H1 (cell line): Measurements from ENCODE around the gene VCY1B. TPM values are rescaled to one million over a fixed set of nuclear protein-coding genes. Genes with fewer than 3 reads are reported as not detected.
"Not testable (repeated sequence)": the region's sequence is repeated elsewhere in the genome, so short reads cannot be mapped to it uniquely, and the experiment has no call there.

Experiments
- CTCF ChIA-PET: fragments of 300-600 bp; sonication (Branson Sonifier 250); formaldehyde crosslinking; loops from one replicate; lab custom pipeline; 2021; ENCODE audit not compliant: partially characterized antibody; lab: Charles Lee
- POLR2A ChIA-PET: fragments of 300-600 bp; sonication (Branson Sonifier 250); formaldehyde crosslinking; loops from one replicate; lab custom pipeline; 2021; ENCODE audit warnings: inconsistent platforms; ENCODE audit not compliant: partially characterized antibody; lab: Charles Lee
- DNase-seq, 2 experiments: peaks; one replicate each; pipeline versions ENCODE4 v3.0.0 to v3.0.0-alpha.2; 2010 to 2022; ENCODE audit warnings: low spot score in 2 of 2, low read depth in 1 of 2, mixed read lengths in 1 of 2
- FAIRE-seq: peaks from 2 replicates; lab custom pipeline; 2011; peaks lifted over from hg19 to GRCh38; lab: Jason Lieb, UNC
- H2AFZ ChIP-seq: 2 replicates; pipeline ENCODE4 v1.8.1; 2012; ENCODE audit warnings: low read length, inconsistent platforms
- H2AK5ac ChIP-seq: 2 replicates; pipeline ENCODE4 v1.6.1; 2013; ENCODE audit warnings: low read depth, low read length
- H2BK120ac ChIP-seq: replicated peaks from 2 replicates; pipeline ENCODE3; 2013; ENCODE audit warnings: low read depth, low read length, inconsistent platforms
- H2BK12ac ChIP-seq: 2 replicates; pipeline ENCODE4 v1.6.1; 2013; ENCODE audit warnings: low read depth, low read length
- H2BK15ac ChIP-seq: 2 replicates; pipeline ENCODE4 v1.6.1; 2013; ENCODE audit warnings: low read length
- H2BK20ac ChIP-seq: 2 replicates; pipeline ENCODE4 v1.6.1; 2013; ENCODE audit warnings: low read length
- H2BK5ac ChIP-seq: 2 replicates; pipeline ENCODE4 v1.6.1; 2013; ENCODE audit warnings: low read depth, low read length
- H3K14ac ChIP-seq: 2 replicates; pipeline ENCODE4 v1.6.1; 2013; ENCODE audit warnings: inconsistent platforms; ENCODE audit not compliant: insufficient read length
- H3K18ac ChIP-seq: 2 replicates; pipeline ENCODE4 v1.6.1; 2013; ENCODE audit warnings: low read length; ENCODE audit errors: extremely low read depth
- H3K23ac ChIP-seq: 2 replicates; pipeline ENCODE4 v1.6.1; 2013; ENCODE audit warnings: inconsistent platforms; ENCODE audit not compliant: insufficient read length
- H3K23me2 ChIP-seq: 2 replicates; pipeline ENCODE4 v1.6.1; 2013; ENCODE audit warnings: low read depth, low read length
- H3K27ac ChIP-seq: 2 replicates; pipeline ENCODE4 v1.6.1; 2011; ENCODE audit warnings: low read depth, low read length, inconsistent platforms
- H3K27me3 ChIP-seq, 4 experiments: replicated peaks in 1 of 4; 1 replicate in 1 of 4; 2 replicates in 3 of 4; pipeline versions ENCODE4 v1.6.1 to v1.8.1; 2011 to 2013; ENCODE audit warnings: low read length in 3 of 4, mild to moderate bottlenecking in 3 of 4, inconsistent platforms in 2 of 4, mixed read lengths in 2 of 4, moderate library complexity in 1 of 4; ENCODE audit not compliant: control insufficient read depth in 3 of 4, insufficient read depth in 3 of 4; ENCODE audit errors: extremely low read depth in 1 of 4
- H3K36me3 ChIP-seq, 4 experiments: 2 replicates each; pipeline versions ENCODE4 v1.6.1 to v1.8.1; 2011 to 2013; ENCODE audit warnings: mild to moderate bottlenecking in 4 of 4, low read length in 3 of 4, moderate library complexity in 2 of 4, control low read depth in 1 of 4, inconsistent platforms in 1 of 4; ENCODE audit not compliant: insufficient read depth in 4 of 4, control insufficient read depth in 2 of 4
- H3K4ac ChIP-seq: replicated peaks from 2 replicates; pipeline ENCODE3; 2013; ENCODE audit warnings: low read length, low read depth, mixed read lengths, inconsistent platforms; ENCODE audit not compliant: insufficient read length
- H3K4me1 ChIP-seq, 4 experiments: replicated peaks in 1 of 4; 1 replicate in 1 of 4; 2 replicates in 3 of 4; pipeline versions ENCODE4 v1.6.1 to v1.8.1; 2011 to 2013; ENCODE audit warnings: low read length in 3 of 4, inconsistent platforms in 2 of 4, mixed read lengths in 1 of 4; ENCODE audit not compliant: insufficient read depth in 4 of 4, control insufficient read depth in 3 of 4
- H3K4me2 ChIP-seq, 2 experiments: 2 replicates each; pipeline versions ENCODE4 v1.6.1 to v1.8.1; 2011 to 2013; ENCODE audit warnings: low read depth in 2 of 2, low read length in 2 of 2, control low read depth in 1 of 2, inconsistent platforms in 1 of 2, mild to moderate bottlenecking in 1 of 2; ENCODE audit not compliant: insufficient read depth in 1 of 2
- H3K4me3 ChIP-seq, 4 experiments: fragments of 200-600, 300-600 bp in 1 of 4; sonication (generic), shearing (Covaris generic), sonication (Bioruptor Twin) in 1 of 4; 2 replicates each; pipeline versions ENCODE4 v1.5.1 to v1.8.1; 2011 to 2016; ENCODE audit warnings: low read length in 4 of 4, low read depth in 3 of 4, control low read depth in 2 of 4, inconsistent platforms in 2 of 4, mild to moderate bottlenecking in 2 of 4, mixed read lengths in 1 of 4, moderate library complexity in 1 of 4; ENCODE audit not compliant: insufficient read depth in 2 of 4; ENCODE audit errors: extremely low read depth in 1 of 4
- H3K56ac ChIP-seq: replicated peaks from 2 replicates; pipeline ENCODE3; 2013; ENCODE audit warnings: low read depth, mild to moderate bottlenecking, mixed read lengths, low read length, inconsistent platforms; ENCODE audit not compliant: insufficient read length
- H3K79me1 ChIP-seq: 2 replicates; pipeline ENCODE4 v1.6.1; 2013; ENCODE audit warnings: low read depth, low read length, control low read depth
- H3K79me2 ChIP-seq, 2 experiments: 2 replicates each; pipeline versions ENCODE4 v1.6.1 to v1.8.1; 2012 to 2013; ENCODE audit warnings: low read length in 2 of 2, mild to moderate bottlenecking in 2 of 2, inconsistent platforms in 1 of 2; ENCODE audit not compliant: insufficient read depth in 2 of 2, control insufficient read depth in 1 of 2
- H3K9ac ChIP-seq, 4 experiments: replicated peaks in 1 of 4; 1 replicate in 1 of 4; 2 replicates in 3 of 4; pipeline versions ENCODE4 v1.6.1 to v1.8.1; 2011 to 2013; ENCODE audit warnings: low read depth in 3 of 4, low read length in 3 of 4, control low read depth in 2 of 4, mild to moderate bottlenecking in 2 of 4, moderate library complexity in 2 of 4, inconsistent platforms in 1 of 4; ENCODE audit errors: extremely low read depth in 1 of 4
- H3K9me3 ChIP-seq, 2 experiments: 2 replicates each; pipeline versions ENCODE4 v1.6.1 to v1.8.1; 2012 to 2013; ENCODE audit warnings: mild to moderate bottlenecking in 2 of 2, moderate library complexity in 2 of 2, control low read depth in 1 of 2, inconsistent platforms in 1 of 2, low read depth in 1 of 2, low read length in 1 of 2, mixed read lengths in 1 of 2; ENCODE audit not compliant: insufficient read depth in 2 of 2
- H4K20me1 ChIP-seq, 2 experiments: replicated peaks in 1 of 2; 2 replicates each; pipeline versions ENCODE3 to v1.8.1; 2011 to 2013; ENCODE audit warnings: inconsistent platforms in 2 of 2, low read length in 2 of 2, mild to moderate bottlenecking in 1 of 2; ENCODE audit not compliant: insufficient read depth in 2 of 2, control insufficient read depth in 1 of 2
- H4K5ac ChIP-seq: 2 replicates; pipeline ENCODE4 v1.6.1; 2013; ENCODE audit warnings: low read length, low read depth, mixed read lengths, inconsistent platforms; ENCODE audit not compliant: insufficient read length
- H4K8ac ChIP-seq: 2 replicates; pipeline ENCODE4 v1.8.0; 2013; ENCODE audit warnings: mild to moderate bottlenecking, moderate library complexity, low read length, inconsistent platforms; ENCODE audit not compliant: insufficient read depth; ENCODE audit errors: extremely low read depth
- H4K91ac ChIP-seq: replicated peaks from 2 replicates; pipeline ENCODE3; 2013; ENCODE audit warnings: low read length, mixed read lengths, inconsistent platforms; ENCODE audit not compliant: insufficient read length
- WGBS, 2 experiments: shearing (Covaris generic) in 1 of 2; methylation state at CpG; one replicate each; pipeline versions ENCODE4 v1.1.6 to v1.1.7; 2013 to 2015; ENCODE audit warnings: low lambda C conversion rate in 2 of 2, mixed read lengths in 2 of 2, inconsistent platforms in 1 of 2, low coverage in 1 of 2, missing lambda C conversion rate in 1 of 2; ENCODE audit not compliant: insufficient replicate concordance in 2 of 2, insufficient coverage in 1 of 2, insufficient read length in 1 of 2; ENCODE audit errors: extremely low coverage in 1 of 2, missing lambda C conversion rate in 1 of 2; 5-methylcytosine and 5-hydroxymethylcytosine counted together
- long read RNA-seq, 2 experiments: library from RNA in 1 of 2; library from capped mRNA in 1 of 2; stranded (forward); transcript quantifications; one replicate each; pipeline ENCODE4 v2.0.0, GENCODE V29; 2021; ENCODE audit warnings: inconsistent platforms in 1 of 2
- polyA minus RNA-seq, 3 experiments: library from RNA; depleted of rRNA, polyadenylated mRNA; stranded (reverse); fragments of >200 nt; gene quantifications; 1 replicate in 2 of 3; 2 replicates in 1 of 3; pipeline ENCODE4 v1.2.3, GENCODE V29; 2011
- polyA plus RNA-seq, 7 experiments: library from polyadenylated mRNA; depleted of rRNA in 3 of 7; stranded (reverse) in 5 of 7; unstranded in 2 of 7; fragments of >200 nt in 5 of 7; fragments of 200-250 nt in 2 of 7; gene quantifications; 1 replicate in 5 of 7; 2 replicates in 1 of 7; 4 replicates in 1 of 7; pipeline versions ENCODE4 v1.2.1 to v1.2.3, GENCODE V29; 2011 to 2013; ENCODE audit warnings: missing spikeins in 2 of 7, mixed read lengths in 2 of 7
- total RNA-seq: library from RNA; stranded (reverse); fragmentation: NEBNext Ultra II Directional; extraction: Animal tissue kit (Norgen Biotek cat#: 25700); gene quantifications from 2 replicates; pipeline ENCODE4 v1.2.1, GENCODE V29; 2021

Gene VCY1B
- total RNA-seq: 0.65 TPM in 1 of 2 replicates, not detected in the other
- not detected in 2 replicates for polyA plus RNA-seq (2011; rRNA removed)
- 0.31 TPM for polyA plus RNA-seq (2011; cell fraction: cytosol; rRNA removed)
- polyA plus RNA-seq (2011; cell fraction: nucleus; rRNA removed): not detected
- not detected in 4 replicates for polyA plus RNA-seq (2012, experiment 1 of 2)
- not detected for polyA plus RNA-seq (2012, experiment 2 of 2)
- polyA plus RNA-seq (2013, experiment 1 of 2): 0.24 TPM
- 0.55 TPM for polyA plus RNA-seq (2013, experiment 2 of 2)
- polyA minus RNA-seq (2011; rRNA and poly(A)+ RNA removed): not detected in 2 replicates
- polyA minus RNA-seq (2011; cell fraction: cytosol; rRNA and poly(A)+ RNA removed): not detected
- polyA minus RNA-seq (2011; cell fraction: nucleus; rRNA and poly(A)+ RNA removed): not detected
- long read RNA-seq, experiment 1: 0 reads
- long read RNA-seq, experiment 2: 0 reads

GRCh38 chrY:14055927-14056326 lies at the start of gene VCY1B:
Gene VCY1B, plus strand, starts transcription at chrY:14056227. Its CDS starts 63 bp downstream, at chrY:14056290.
- H3K4me2 ChIP-seq, H3K14ac ChIP-seq, H3K23me2 ChIP-seq, H2AK5ac ChIP-seq, H2BK12ac ChIP-seq, FAIRE-seq, H4K20me1 ChIP-seq, H2BK20ac ChIP-seq, H4K91ac ChIP-seq, H2BK15ac ChIP-seq, H2BK120ac ChIP-seq, H3K4ac ChIP-seq, H3K79me1 ChIP-seq, H3K23ac ChIP-seq, CTCF ChIA-PET, H3K4me1 ChIP-seq, H3K9me3 ChIP-seq, H3K79me2 ChIP-seq, H4K8ac ChIP-seq, H3K9ac ChIP-seq, H3K4me3 ChIP-seq, POLR2A ChIA-PET, H3K27ac ChIP-seq, H2BK5ac ChIP-seq, H4K5ac ChIP-seq, H3K27me3 ChIP-seq, H3K18ac ChIP-seq, H3K36me3 ChIP-seq, H3K56ac ChIP-seq, H2AFZ ChIP-seq, DNase-seq: not testable (repeated sequence)
- no CpG with 5 or more reads among the region's 19 CpGs for WGBS, 2 experiments

DNA sequence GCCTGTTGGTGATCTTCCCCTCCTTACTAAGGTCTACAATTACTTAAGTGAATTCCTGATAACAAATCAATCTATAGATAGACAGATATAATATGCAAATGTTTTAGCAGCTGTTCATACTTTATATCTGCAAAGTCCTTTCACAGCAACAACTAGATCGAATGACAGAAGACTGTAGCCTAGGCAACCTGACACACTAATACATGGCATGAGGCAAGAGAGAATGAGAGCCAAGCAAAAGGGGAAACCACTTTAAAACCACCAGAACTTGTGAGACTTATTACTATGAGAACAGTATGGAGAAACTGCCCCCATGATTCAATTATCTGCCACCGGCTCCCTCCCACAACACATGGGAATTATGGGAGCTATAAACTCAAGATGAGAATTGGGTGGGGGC lies 44.1 kb upstream of the VCY1B start:
- FAIRE-seq, H2BK120ac ChIP-seq, H3K14ac ChIP-seq: not testable (repeated sequence)

More for the DNA sequence above, 44.1 kb upstream of the VCY1B start:
- H3K4me1 ChIP-seq, H4K5ac ChIP-seq, H2BK5ac ChIP-seq, H3K27ac ChIP-seq, H3K23ac ChIP-seq, H3K4me2 ChIP-seq, H2BK20ac ChIP-seq, H3K4me3 ChIP-seq, POLR2A ChIA-PET, H3K9ac ChIP-seq, H3K27me3 ChIP-seq, H3K79me1 ChIP-seq, H3K36me3 ChIP-seq, H3K79me2 ChIP-seq, H3K4ac ChIP-seq, CTCF ChIA-PET, H3K56ac ChIP-seq, H3K18ac ChIP-seq, H4K91ac ChIP-seq, H2AK5ac ChIP-seq, H3K23me2 ChIP-seq, H3K9me3 ChIP-seq, H2BK15ac ChIP-seq, DNase-seq, H2BK12ac ChIP-seq, H4K8ac ChIP-seq, H2AFZ ChIP-seq, H4K20me1 ChIP-seq: not testable (repeated sequence)
- no CpG with 5 or more reads among the region's 2 CpGs for WGBS, 2 experiments
